Testis (tissue), 3 donors: ENCODE measurements around the gene BTD. TPM values are rescaled to one million over a fixed set of nuclear protein-coding genes. Genes with fewer than 3 reads are reported as not detected.

Experiments
- DNase-seq: peaks from one replicate; pipeline ENCODE4 v3.0.0-alpha.2; 2019
- H3K27ac ChIP-seq, 2 donors: fragments of 200-600 bp; sonication (generic); one replicate each; pipeline ENCODE4 v1.5.1; 2019
- H3K27me3 ChIP-seq: fragments of 200-600 bp; sonication (generic); one replicate; pipeline ENCODE4 v1.5.1; 2019
- H3K36me3 ChIP-seq: fragments of 200-600 bp; sonication (generic); one replicate; pipeline ENCODE4 v1.5.1; 2017; ENCODE audit warnings: low read depth; ENCODE audit errors: missing control alignments
- H3K4me1 ChIP-seq: fragments of 200-600 bp; sonication (generic); one replicate; pipeline ENCODE4 v1.5.1; 2019
- H3K4me3 ChIP-seq, 2 donors: fragments of 200-600 bp; sonication (generic); one replicate each; pipeline ENCODE4 v1.5.1; 2017 to 2019
- H3K9me3 ChIP-seq: fragments of 200-600 bp; sonication (generic); one replicate; pipeline ENCODE4 v1.5.1; 2017
- POLR2A ChIP-seq: fragments of 450-650 bp; IDR thresholded peaks from one replicate; pipeline ENCODE4 v1.6.1; 2017; ENCODE audit warnings: antibody characterized with exemption, mild to moderate bottlenecking, moderate library complexity
- WGBS, 2 donors: methylation state at CpG; one replicate each; pipeline ENCODE4 v1.1.5; 2018; 5-methylcytosine and 5-hydroxymethylcytosine counted together
- intact Hi-C: fragments of 100-400 bp; cut with DNase I; formaldehyde crosslinking; loops from one replicate; pipeline ENCODE4 v1.15.1; 2023; ENCODE audit warnings: low total_unique reads
- polyA plus RNA-seq: library from polyadenylated mRNA; stranded (reverse); fragments of 350-450 nt; fragmentation: Illumina TruSeq; extraction: RNeasy Lipid Tissue Mini Kit (QIAGEN cat#74804); gene quantifications from one replicate; pipeline ENCODE4 v1.2.3, GENCODE V29; 2014; ENCODE audit warnings: low read depth, low replicate concordance; ENCODE audit not compliant: insufficient read depth
- total RNA-seq, 2 donors: library from RNA; depleted of rRNA; stranded (reverse); fragments of >200 nt; gene quantifications; one replicate each; pipeline ENCODE4 v1.2.3, GENCODE V29; 2016
- TF ChIP-seq, protein P1 (sequence below), 3 experiments: fragments of 450-650 bp in 2 of 3; fragments of 200-600 bp in 1 of 3; sonication (generic) in 1 of 3; IDR thresholded peaks; one replicate each; pipeline ENCODE4 v1.5.1; 2016 to 2019; ENCODE audit warnings: antibody characterized with exemption in 3 of 3, mild to moderate bottlenecking in 2 of 3, moderate library complexity in 1 of 3

Gene BTD
- total and polyA plus RNA-seq, 3 donors from 2014 or later = 31.3 to 54.7 (median 44.7) TPM

GRCh38 chr3:15636028-15636709, 34.6 kb downstream of the BTD start:
- intact Hi-C loops = loop anchor here (10.0 kb wide), 1 partner anchor 179 kb away; no protein-coding TSS in a partner anchor
- Histone ChIP-seq H3K9me3 (no peaks in the 10 kb centered on the region), H3K4me1 (peaks cover 40% of the 10 kb centered on the region), H3K4me3 (no peak overlapping the region), H3K36me3 (no peaks in the 10 kb centered on the region), H3K27ac (peak overlapping the region; percentile 80 to 82), H3K27me3 (no peaks in the 10 kb centered on the region)
- DNase-seq = no peak
- WGBS, 2 donors = 80 to 89% methylated on average over 14 of the region's 14 CpGs
- TF ChIP-seq, protein P1, sequence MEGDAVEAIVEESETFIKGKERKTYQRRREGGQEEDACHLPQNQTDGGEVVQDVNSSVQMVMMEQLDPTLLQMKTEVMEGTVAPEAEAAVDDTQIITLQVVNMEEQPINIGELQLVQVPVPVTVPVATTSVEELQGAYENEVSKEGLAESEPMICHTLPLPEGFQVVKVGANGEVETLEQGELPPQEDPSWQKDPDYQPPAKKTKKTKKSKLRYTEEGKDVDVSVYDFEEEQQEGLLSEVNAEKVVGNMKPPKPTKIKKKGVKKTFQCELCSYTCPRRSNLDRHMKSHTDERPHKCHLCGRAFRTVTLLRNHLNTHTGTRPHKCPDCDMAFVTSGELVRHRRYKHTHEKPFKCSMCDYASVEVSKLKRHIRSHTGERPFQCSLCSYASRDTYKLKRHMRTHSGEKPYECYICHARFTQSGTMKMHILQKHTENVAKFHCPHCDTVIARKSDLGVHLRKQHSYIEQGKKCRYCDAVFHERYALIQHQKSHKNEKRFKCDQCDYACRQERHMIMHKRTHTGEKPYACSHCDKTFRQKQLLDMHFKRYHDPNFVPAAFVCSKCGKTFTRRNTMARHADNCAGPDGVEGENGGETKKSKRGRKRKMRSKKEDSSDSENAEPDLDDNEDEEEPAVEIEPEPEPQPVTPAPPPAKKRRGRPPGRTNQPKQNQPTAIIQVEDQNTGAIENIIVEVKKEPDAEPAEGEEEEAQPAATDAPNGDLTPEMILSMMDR (IDR thresholded peaks at IDR 0.05) = no peak
- no peak for TF ChIP-seq POLR2A

DNA sequence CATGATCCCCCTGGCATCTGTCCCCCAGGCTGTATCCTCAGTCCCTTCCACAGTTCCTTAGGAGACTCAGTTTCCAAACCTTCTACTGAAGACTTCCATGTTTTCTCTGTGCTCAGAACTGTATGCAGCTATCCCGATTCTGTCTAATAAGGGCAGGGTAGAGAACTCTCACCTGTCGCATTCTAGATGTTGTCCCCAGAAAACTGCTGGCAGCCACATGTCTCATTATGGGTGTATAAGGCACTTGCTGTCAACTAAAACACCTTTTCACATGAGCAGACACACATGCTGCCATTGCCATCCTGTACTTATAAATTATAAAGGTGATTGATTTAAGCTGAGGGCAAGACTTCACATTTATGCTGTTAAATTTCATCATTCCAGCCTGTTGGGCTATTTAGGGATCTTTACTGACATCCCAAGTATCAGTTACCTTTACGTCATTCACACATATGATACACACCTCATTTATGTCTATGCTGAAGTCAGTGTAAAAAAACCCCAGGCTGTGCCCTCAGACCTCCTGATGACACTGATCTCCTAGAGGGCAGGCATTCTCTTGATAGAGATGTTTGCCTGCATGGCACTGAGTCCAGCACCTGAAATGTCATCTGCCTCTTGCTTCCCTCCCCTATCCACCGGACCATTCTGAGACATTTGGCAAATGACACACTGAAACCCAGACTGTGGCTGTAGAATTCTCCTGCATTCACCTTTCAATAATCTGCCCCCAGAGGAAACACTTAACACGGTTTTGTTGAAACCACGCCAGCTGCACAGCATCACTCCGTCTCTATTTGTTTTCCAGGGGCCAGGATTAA, 35.8 kb downstream of the BTD start:
- Histone ChIP-seq H3K27me3 (no peaks in the 10 kb centered on the region), H3K4me3 (no peak overlapping the region), H3K9me3 (no peaks in the 10 kb centered on the region), H3K36me3 (no peaks in the 10 kb centered on the region), H3K27ac (peak overlapping the region in 1 of 2 donors; percentile 82), H3K4me1 (peaks cover 30% of the 10 kb centered on the region)
- intact Hi-C loops = loop anchor here (10.0 kb wide), 1 partner anchor 177 kb away; no protein-coding TSS in a partner anchor
- no peak for TF ChIP-seq POLR2A
- TF ChIP-seq, protein P1 (IDR thresholded peaks at IDR 0.05) = no peak
- WGBS, 2 donors = 83 to 86% methylated on average over 7 of the region's 7 CpGs
- DNase-seq = no peak

- no peaks in the 10 kb centered on the region for H3K36me3 ChIP-seq
- TF ChIP-seq POLR2A = no peak
- TF ChIP-seq, protein P1 (IDR thresholded peaks at IDR 0.05) = no peak
- intact Hi-C loops = loop anchor here (10.0 kb wide), 1 partner anchor 176 kb away; no protein-coding TSS in a partner anchor
- WGBS, 2 donors = 88 to 91% methylated on average over 6 of the region's 6 CpGs
- H3K4me1 ChIP-seq = peaks cover 22% of the 10 kb centered on the region
- H3K27ac ChIP-seq = no peak overlapping the region
- no peaks in the 10 kb centered on the region for H3K9me3 ChIP-seq
- H3K4me3 ChIP-seq = no peak overlapping the region
- no peaks in the 10 kb centered on the region for H3K27me3 ChIP-seq
- DNase-seq = no peak
These were observed 36.8 kb downstream of the BTD start for GRCh38 chr3:15638193-15638890.

- DNase-seq = no peak
- H3K4me3 ChIP-seq = no peak overlapping the region
- peaks cover 19% of the 10 kb centered on the region for H3K4me1 ChIP-seq
- no peaks in the 10 kb centered on the region for H3K9me3 ChIP-seq
- WGBS, 2 donors = 100% methylated on average over 1 of the region's 1 CpG
- TF ChIP-seq, protein P1 (IDR thresholded peaks at IDR 0.05) = no peak
- no peak for TF ChIP-seq POLR2A
- no peaks in the 10 kb centered on the region for H3K27me3 ChIP-seq
- H3K27ac ChIP-seq = no peak overlapping the region
- no peaks in the 10 kb centered on the region for H3K36me3 ChIP-seq
- intact Hi-C loops = loop anchor here (10.0 kb wide), 1 partner anchor 176 kb away; no protein-coding TSS in a partner anchor
These were observed 37.3 kb downstream of the BTD start for GRCh38 chr3:15638891-15639262.
